GM12878 (cell line): ENCODE measurements around the gene BSCL2. TPM values are rescaled to one million over a fixed set of nuclear protein-coding genes. Genes with fewer than 3 reads are reported as not detected.
A peak's percentile ranks its signal among the peaks of the same experiment; 100 is the strongest.

Source experiments
- ATAC-seq: fragments of 200-7000 bp; cut with Tn5 transposase; 3 replicates; pipeline ENCODE4 v1.9.1; 2020; ENCODE audit warnings: mild to moderate bottlenecking, moderate library complexity
- BruUV-seq: library from RNA; stranded (reverse); fragments of 400-500 nt; replicated peaks from 2 replicates; lab custom pipeline; 2021; lab: Mats Ljungman, UMichigan
- CTCF ChIA-PET: fragments of 300-600 bp; sonication (Branson Sonifier 250); formaldehyde crosslinking; extraction: SDS; loops from one replicate; lab custom pipeline; 2021; ENCODE audit warnings: inconsistent platforms; lab: Yijun Ruan, JAX
- POLR2A ChIA-PET: fragments of 350-600 bp; formaldehyde crosslinking; extraction: SDS; loops from one replicate; lab custom pipeline; 2021; ENCODE audit warnings: inconsistent platforms; lab: Charles Lee
- RAD21 ChIA-PET: fragments of 300-600 bp; sonication (Branson Sonifier 250); formaldehyde crosslinking; loops from one replicate; lab custom pipeline; 2023; ENCODE audit warnings: antibody characterized with exemption; ENCODE audit not compliant: unreplicated experiment; lab: Charles Lee
- SMC1A ChIA-PET: fragments of 300-600 bp; sonication (Branson Sonifier 250); formaldehyde crosslinking; loops from one replicate; lab custom pipeline; 2023; ENCODE audit not compliant: unreplicated experiment, uncharacterized antibody; lab: Charles Lee
- DNase-seq: peaks from one replicate; pipeline ENCODE4 v3.0.0-alpha.2; 2011; ENCODE audit warnings: low read depth, low spot score
- FAIRE-seq: peaks from 3 replicates; lab custom pipeline; 2011; peaks lifted over from hg19 to GRCh38; lab: Jason Lieb, UNC
- H2AFZ ChIP-seq: 2 replicates; pipeline ENCODE4 v1.6.0; 2011; ENCODE audit warnings: low read depth, low read length, control low read depth; ENCODE audit not compliant: control insufficient read depth
- H3K27ac ChIP-seq: 2 replicates; pipeline ENCODE4 v1.5.1; 2011; ENCODE audit warnings: control low read depth; ENCODE audit not compliant: control insufficient read depth, insufficient read depth
- H3K27me3 ChIP-seq, 2 experiments: replicated peaks in 1 of 2; 2 replicates each; pipeline versions ENCODE4 v1.6.0 to v1.6.1; 2011; ENCODE audit warnings: low read length in 1 of 2; ENCODE audit not compliant: control insufficient read depth in 2 of 2, insufficient read depth in 2 of 2
- H3K36me3 ChIP-seq, 2 experiments: 2 replicates each; pipeline ENCODE4 v1.5.1; 2011; ENCODE audit warnings: low read length in 1 of 2; ENCODE audit not compliant: control insufficient read depth in 2 of 2, insufficient read depth in 2 of 2
- H3K4me1 ChIP-seq: 2 replicates; pipeline ENCODE4 v1.6.1; 2011; ENCODE audit warnings: mild to moderate bottlenecking, low read length, moderate library complexity, mixed read lengths; ENCODE audit not compliant: control insufficient read depth, insufficient read depth
- H3K4me2 ChIP-seq: 2 replicates; pipeline ENCODE4 v1.6.0; 2011; ENCODE audit warnings: control low read depth; ENCODE audit not compliant: control insufficient read depth, insufficient read depth
- H3K4me3 ChIP-seq: fragments of 200-600 bp; sonication (generic); 2 replicates; pipeline ENCODE4 v1.5.1; 2016
- H3K79me2 ChIP-seq: 2 replicates; pipeline ENCODE4 v1.6.0; 2011; ENCODE audit warnings: low read length; ENCODE audit not compliant: control insufficient read depth, insufficient read depth
- H3K9ac ChIP-seq: 2 replicates; pipeline ENCODE4 v1.8.0; 2011; ENCODE audit warnings: low read length, control low read depth, mixed read lengths; ENCODE audit not compliant: control insufficient read depth, insufficient read depth
- H3K9me3 ChIP-seq: replicated peaks from 3 replicates; pipeline ENCODE4 v1.5.1; 2011; ENCODE audit warnings: mild to moderate bottlenecking, low read length; ENCODE audit not compliant: control insufficient read depth, insufficient read depth
- H4K20me1 ChIP-seq: 2 replicates; pipeline ENCODE4 v1.6.0; 2011; ENCODE audit not compliant: control insufficient read depth, insufficient read depth
- BHLHE40 ChIP-seq, 2 experiments: fragments of 450-650 bp in 1 of 2; IDR thresholded peaks; 2 replicates each; pipeline ENCODE4 v1.6.1; 2011 to 2017; ENCODE audit warnings: low read depth in 2 of 2, borderline replicate concordance in 1 of 2, improper control_type of control experiment in 1 of 2, low read length in 1 of 2, mild to moderate bottlenecking in 1 of 2
- BRCA1 ChIP-seq: IDR thresholded peaks from 2 replicates; pipeline ENCODE4 v1.6.1; 2011; ENCODE audit warnings: low read depth, low read length, improper control_type of control experiment
- CREM ChIP-seq: IDR thresholded peaks from 2 replicates; pipeline ENCODE4 v1.6.1; 2014; ENCODE audit warnings: antibody characterized with exemption, low read depth
- E4F1 ChIP-seq: fragments of 450-650 bp; IDR thresholded peaks from 2 replicates; pipeline ENCODE4 v1.6.1; 2018; ENCODE audit warnings: borderline replicate concordance, mild to moderate bottlenecking; ENCODE audit not compliant: partially characterized antibody
- EGR1 ChIP-seq, 2 experiments: IDR thresholded peaks; 1 replicate in 1 of 2; 2 replicates in 1 of 2; pipeline ENCODE4 v1.6.1; 2011 to 2012; ENCODE audit warnings: low read depth in 2 of 2, low read length in 2 of 2, borderline replicate concordance in 1 of 2, mild to moderate bottlenecking in 1 of 2, moderate library complexity in 1 of 2
- HDGF ChIP-seq: fragments of 450-650 bp; IDR thresholded peaks from 2 replicates; pipeline ENCODE4 v1.6.1; 2016; ENCODE audit warnings: antibody characterized with exemption
- IRF5 ChIP-seq: fragments of 450-650 bp; IDR thresholded peaks from 2 replicates; pipeline ENCODE4 v1.6.1; 2017; ENCODE audit warnings: borderline replicate concordance
- JUND ChIP-seq: IDR thresholded peaks from 2 replicates; pipeline ENCODE4 v1.6.1; 2012; ENCODE audit warnings: low read depth, mild to moderate bottlenecking, low read length, improper control_type of control experiment, moderate library complexity
- LARP7 ChIP-seq: fragments of 450-650 bp; IDR thresholded peaks from 2 replicates; pipeline ENCODE4 v1.6.1; 2017; ENCODE audit warnings: mild to moderate bottlenecking
- MLLT1 ChIP-seq: fragments of 450-650 bp; IDR thresholded peaks from 2 replicates; pipeline ENCODE4 v1.6.1; 2016; ENCODE audit warnings: mild to moderate bottlenecking
- NR2F1 ChIP-seq: fragments of 450-650 bp; conservative IDR thresholded peaks from 2 replicates; pipeline ENCODE4 v1.6.1; 2017; ENCODE audit warnings: mild to moderate bottlenecking
- PKNOX1 ChIP-seq: fragments of 450-650 bp; IDR thresholded peaks from 2 replicates; pipeline ENCODE4 v1.6.1; 2016; ENCODE audit warnings: mild to moderate bottlenecking
- ZNF384 ChIP-seq: IDR thresholded peaks from 2 replicates; pipeline ENCODE4 v1.6.1; 2012; ENCODE audit warnings: low read depth, mild to moderate bottlenecking, low read length, improper control_type of control experiment, borderline replicate concordance
- ZZZ3 ChIP-seq: IDR thresholded peaks from 2 replicates; pipeline ENCODE4 v1.6.1; 2011; ENCODE audit warnings: low read depth; ENCODE audit not compliant: control insufficient read depth, insufficient read length
- WGBS: methylation state at CpG from one replicate; pipeline ENCODE4 v1.1.6; 2016; ENCODE audit warnings: low lambda C conversion rate; ENCODE audit not compliant: insufficient replicate concordance, insufficient coverage; ENCODE audit errors: missing lambda C conversion rate; 5-methylcytosine and 5-hydroxymethylcytosine counted together
- in situ Hi-C: fragments of 300-500 bp; cut with MboI; formaldehyde crosslinking; loops from 9 replicates; pipeline ENCODE4 v1.14.3; 2018; ENCODE audit warnings: mixed read lengths
- intact Hi-C: fragments of 100-400 bp; cut with micrococcal nuclease; formaldehyde crosslinking; loops from one replicate; pipeline ENCODE4 v1.14.2; 2022; ENCODE audit not compliant: unreplicated experiment
- polyA plus RNA-seq, 11 experiments: library from polyadenylated mRNA; depleted of rRNA in 4 of 11; unstranded in 6 of 11; stranded (reverse) in 5 of 11; fragments of >200 nt; fragmentation: Nextera tagmentation in 4 of 11; fragmentation: Illumina TruSeq in 1 of 11; extraction: Ambion mirVana in 4 of 11; extraction: Trizol in 1 of 11; gene quantifications; 1 replicate in 1 of 11; 2 replicates in 10 of 11; pipeline versions ENCODE4 v1.2.1 to v1.2.3, GENCODE V29; 2011 to 2016; ENCODE audit warnings: inconsistent platforms in 2 of 11, missing spikeins in 2 of 11, low read depth in 1 of 11
- total RNA-seq, 4 experiments: library from RNA; depleted of rRNA in 3 of 4; stranded (reverse); fragments of >200 nt in 3 of 4; fragmentation: Illumina TruSeq in 1 of 4; extraction: Trizol in 1 of 4; gene quantifications; 2 replicates each; pipeline versions ENCODE4 v1.2.1 to v1.2.3, GENCODE V29; 2013 to 2021

Gene BSCL2
- total and polyA plus RNA-seq, 10 of the 15 experiments (the other 5 are each of a cell fraction or from before 2014, with no cell fraction given) = 12.3 to 57.9 (median 21.8) TPM

GRCh38 chr11:62727165-62727871 is 20.1 kb upstream of the BSCL2 start, which contains the start of gene HNRNPUL2 (continued):
- TF ChIP-seq HDGF (peak; percentile 93), ZNF384 (no peak), PKNOX1 (peak; percentile 70), BHLHE40 (IDR thresholded peaks at IDR 0.05; ENCODE audit: borderline replicate concordance in 1 of 2, low read depth in 2 of 2, low read length in 1 of 2) (peak; percentile 83 to 97)
- TF ChIP-seq, all 136 proteins: peak for 48

GRCh38 chr11:62726915-62727164 is 19.6 kb upstream of the BSCL2 start:
- WGBS = 0% methylated on average over 11 of the region's 37 CpGs
- peak overlapping the region; percentile 38; the same call in 1 of the 2 replicates for H3K4me2 ChIP-seq
- TF ChIP-seq LARP7 (peak; percentile 97; the same call in 1 of the 2 replicates), EGR1 (IDR thresholded peaks at IDR 0.05; ENCODE audit: borderline replicate concordance in 1 of 2, low read depth in 2 of 2, low read length in 2 of 2) (no peak), IRF5 (no peak), NR2F1 (peak; percentile 64; the same call in 1 of the 2 replicates), JUND (no peak), MLLT1 (no peak), CREM (no peak), E4F1 (no peak), BRCA1 (no peak), ZZZ3 (no peak)

More at GRCh38 chr11:62726915-62727164, 19.6 kb upstream of the BSCL2 start:
- Histone ChIP-seq H3K4me3 (peak overlapping the region; percentile 100), H3K27me3 (no peaks in the 10 kb centered on the region), H3K9me3 (no peaks in the 10 kb centered on the region; the same call in 2 of the 3 replicates), H2AFZ (no peak overlapping the region; the same call in 1 of the 2 replicates), H3K27ac (peak overlapping the region; percentile 94), H3K79me2 (peaks cover 79% of the 10 kb centered on the region), H3K36me3 (peaks cover 9 to 28% of the 10 kb centered on the region in 2 experiments), H3K4me1 (no peaks in the 10 kb centered on the region; the same call in 1 of the 2 replicates), H3K9ac (peak overlapping the region; percentile 91), H4K20me1 (peaks cover 11% of the 10 kb centered on the region; the same call in 1 of the 2 replicates)
- intact Hi-C loops = loop anchor here (1.0 to 5.0 kb wide), 6 partner anchors 18 to 129 kb away; partner anchors contain the start of genes MTA2, NXF1, TAF6L and ZBTB3
- FAIRE-seq (no peak), DNase-seq (no peak), ATAC-seq (peak; percentile 15)
- ChIA-PET POLR2A (interaction anchor here (0.5 to 6.8 kb wide), 31 partner anchors 12 to 1481 kb away, joined by 3 to 79 read pairs (median 8); partner anchors contain the start of genes BSCL2, C11orf98, CSKMT and EEF1G), SMC1A (interaction anchor here (1.0 to 4.8 kb wide), 13 partner anchors 8 to 154 kb away, joined by 3 to 27 read pairs (median 5); partner anchors contain the start of genes BSCL2, C11orf98, CSKMT and GANAB), CTCF (interaction anchor here (0.9 to 5.4 kb wide), 11 partner anchors 17 to 158 kb away, joined by 3 to 34 read pairs (median 6); partner anchors contain the start of genes BSCL2, C11orf98, CSKMT and TAF6L), RAD21 (interaction anchor here (1.0 to 5.2 kb wide), 16 partner anchors 17 to 302 kb away, joined by 3 to 44 read pairs (median 6); partner anchors contain the start of genes C11orf98, CSKMT, POLR2G and TAF6L)
- BruUV-seq = no TSS peak
- in situ Hi-C loops = no loop called here
